ENCODE data around the gene NDNF.

The NDNF gene

GRCh38 chr4:121057466-121057922 is 14.8 kb downstream of the NDNF start:
- H3K36me3 ChIP-seq (ENCODE audit: insufficient read depth, low read length) = no peaks in the 10 kb centered on the region
- H3K9me3 ChIP-seq (ENCODE audit: control insufficient read depth, insufficient read depth, low read length) = no peaks in the 10 kb centered on the region
- H3K9ac ChIP-seq (ENCODE audit: low read depth, low read length) = no peak overlapping the region
- no peaks in the 10 kb centered on the region for H3K4me1 ChIP-seq (ENCODE audit: insufficient read depth, low read length)

GRCh38 chr4:121056066-121056465 is 16.3 kb downstream of the NDNF start:
- H3K4me1 ChIP-seq (ENCODE audit: insufficient read depth, low read length) = no peaks in the 10 kb centered on the region
- no peaks in the 10 kb centered on the region for H3K36me3 ChIP-seq (ENCODE audit: insufficient read depth, low read length)
- no peaks in the 10 kb centered on the region for H3K9me3 ChIP-seq (ENCODE audit: control insufficient read depth, insufficient read depth, low read length)
- H3K9ac ChIP-seq (ENCODE audit: low read depth, low read length) = no peak overlapping the region

GRCh38 chr4:121054373-121054772 is 18.0 kb downstream of the NDNF start:
- Histone ChIP-seq H3K36me3 (ENCODE audit: insufficient read depth, low read length) (no peaks in the 10 kb centered on the region), H3K4me1 (ENCODE audit: insufficient read depth, low read length) (no peaks in the 10 kb centered on the region), H3K9ac (ENCODE audit: low read depth, low read length) (no peak overlapping the region), H3K9me3 (ENCODE audit: control insufficient read depth, insufficient read depth, low read length) (no peaks in the 10 kb centered on the region)

- no peak overlapping the region for H3K9ac ChIP-seq (ENCODE audit: low read depth, low read length)
- H3K4me1 ChIP-seq (ENCODE audit: insufficient read depth, low read length) = no peaks in the 10 kb centered on the region
- H3K9me3 ChIP-seq (ENCODE audit: control insufficient read depth, insufficient read depth, low read length) = no peaks in the 10 kb centered on the region
- no peaks in the 10 kb centered on the region for H3K36me3 ChIP-seq (ENCODE audit: insufficient read depth, low read length)
These were observed 18.7 kb downstream of the NDNF start for GRCh38 chr4:121053601-121054143.

GRCh38 chr4:121050300-121050699 is 22.0 kb downstream of the NDNF start:
- no peaks in the 10 kb centered on the region for H3K4me1 ChIP-seq (ENCODE audit: insufficient read depth, low read length)
- H3K36me3 ChIP-seq (ENCODE audit: insufficient read depth, low read length) = no peaks in the 10 kb centered on the region
- H3K9me3 ChIP-seq (ENCODE audit: control insufficient read depth, insufficient read depth, low read length) = no peaks in the 10 kb centered on the region
- H3K9ac ChIP-seq (ENCODE audit: low read depth, low read length) = no peak overlapping the region

GRCh38 chr4:121049072-121049599 is 23.2 kb downstream of the NDNF start:
- Histone ChIP-seq H3K9me3 (ENCODE audit: control insufficient read depth, insufficient read depth, low read length) (no peaks in the 10 kb centered on the region), H3K4me1 (ENCODE audit: insufficient read depth, low read length) (no peaks in the 10 kb centered on the region), H3K36me3 (ENCODE audit: insufficient read depth, low read length) (no peaks in the 10 kb centered on the region), H3K9ac (ENCODE audit: low read depth, low read length) (no peak overlapping the region)

- H3K9ac ChIP-seq (ENCODE audit: low read depth, low read length) = no peak overlapping the region
- no peaks in the 10 kb centered on the region for H3K9me3 ChIP-seq (ENCODE audit: control insufficient read depth, insufficient read depth, low read length)
These were observed 24.2 kb downstream of the NDNF start for GRCh38 chr4:121048165-121048564.

GRCh38 chr4:121041307-121042090 is 30.8 kb downstream of the NDNF start:
- H3K9me3 ChIP-seq (ENCODE audit: control insufficient read depth, insufficient read depth, low read length) = no peaks in the 10 kb centered on the region
- no peak overlapping the region for H3K9ac ChIP-seq (ENCODE audit: low read depth, low read length)
- H3K4me1 ChIP-seq (ENCODE audit: insufficient read depth, low read length) = 0 out of 2 replicates have a peak, but pooled peaks cover 5% of the 10 kb centered on the region
- no peaks in the 10 kb centered on the region for H3K36me3 ChIP-seq (ENCODE audit: insufficient read depth, low read length)

More at GRCh38 chr4:121048165-121048564, 24.2 kb downstream of the NDNF start:
- Histone ChIP-seq H3K4me1 (ENCODE audit: insufficient read depth, low read length) (no peaks in the 10 kb centered on the region), H3K36me3 (ENCODE audit: insufficient read depth, low read length) (no peaks in the 10 kb centered on the region)

- Histone ChIP-seq H3K36me3 (ENCODE audit: insufficient read depth, low read length) (no peaks in the 10 kb centered on the region), H3K9ac (ENCODE audit: low read depth, low read length) (no peak overlapping the region), H3K4me1 (ENCODE audit: insufficient read depth, low read length) (no peaks in the 10 kb centered on the region), H3K9me3 (ENCODE audit: control insufficient read depth, insufficient read depth, low read length) (no peaks in the 10 kb centered on the region)
These were observed 38.3 kb downstream of the NDNF start for GRCh38 chr4:121034017-121034416.

GRCh38 chr4:121030711-121031110 is 41.6 kb downstream of the NDNF start:
- H3K36me3 ChIP-seq (ENCODE audit: insufficient read depth, low read length) = no peaks in the 10 kb centered on the region
- no peaks in the 10 kb centered on the region for H3K4me1 ChIP-seq (ENCODE audit: insufficient read depth, low read length)
- no peak overlapping the region for H3K9ac ChIP-seq (ENCODE audit: low read depth, low read length)
- no peaks in the 10 kb centered on the region for H3K9me3 ChIP-seq (ENCODE audit: control insufficient read depth, insufficient read depth, low read length)

GRCh38 chr4:121030131-121030530 is 42.2 kb downstream of the NDNF start:
- Histone ChIP-seq H3K4me1 (ENCODE audit: insufficient read depth, low read length) (no peaks in the 10 kb centered on the region), H3K9ac (ENCODE audit: low read depth, low read length) (no peak overlapping the region), H3K9me3 (ENCODE audit: control insufficient read depth, insufficient read depth, low read length) (no peaks in the 10 kb centered on the region), H3K36me3 (ENCODE audit: insufficient read depth, low read length) (no peaks in the 10 kb centered on the region)

GRCh38 chr4:121026034-121026433 is 46.3 kb downstream of the NDNF start:
- Histone ChIP-seq H3K9me3 (ENCODE audit: control insufficient read depth, insufficient read depth, low read length) (no peaks in the 10 kb centered on the region), H3K36me3 (ENCODE audit: insufficient read depth, low read length) (no peaks in the 10 kb centered on the region), H3K9ac (ENCODE audit: low read depth, low read length) (no peak overlapping the region), H3K4me1 (ENCODE audit: insufficient read depth, low read length) (no peaks in the 10 kb centered on the region)

- no peaks in the 10 kb centered on the region for H3K9me3 ChIP-seq (ENCODE audit: control insufficient read depth, insufficient read depth, low read length)
- H3K4me1 ChIP-seq (ENCODE audit: insufficient read depth, low read length) = no peaks in the 10 kb centered on the region
- H3K9ac ChIP-seq (ENCODE audit: low read depth, low read length) = no peak overlapping the region
- no peaks in the 10 kb centered on the region for H3K36me3 ChIP-seq (ENCODE audit: insufficient read depth, low read length)
These were observed 46.8 kb downstream of the NDNF start for GRCh38 chr4:121025540-121025939.

GRCh38 chr4:121018543-121018942 is 53.8 kb downstream of the NDNF start:
- Histone ChIP-seq H3K36me3 (ENCODE audit: insufficient read depth, low read length) (no peaks in the 10 kb centered on the region), H3K9me3 (ENCODE audit: control insufficient read depth, insufficient read depth, low read length) (no peaks in the 10 kb centered on the region), H3K4me1 (ENCODE audit: insufficient read depth, low read length) (no peaks in the 10 kb centered on the region), H3K9ac (ENCODE audit: low read depth, low read length) (no peak overlapping the region)

GRCh38 chr4:121016611-121017010 is 55.7 kb downstream of the NDNF start:
- Histone ChIP-seq H3K4me1 (ENCODE audit: insufficient read depth, low read length) (peaks cover 12% of the 10 kb centered on the region; the same call in 1 of the 2 replicates), H3K36me3 (ENCODE audit: insufficient read depth, low read length) (no peaks in the 10 kb centered on the region), H3K9ac (ENCODE audit: low read depth, low read length) (no peak overlapping the region), H3K9me3 (ENCODE audit: control insufficient read depth, insufficient read depth, low read length) (no peaks in the 10 kb centered on the region)
